ENCODE data around the gene CCR7. TPM values are rescaled to one million over a fixed set of nuclear protein-coding genes. Genes with fewer than 3 reads are reported as not detected.
"Not testable (repeated sequence)": the region's sequence is repeated elsewhere in the genome, so short reads cannot be mapped to it uniquely, and the experiment has no call there.

Gene CCR7
- total and polyA plus RNA-seq, 2 donors from 2014 or later, result 0.17 to 7.1 TPM

DNA sequence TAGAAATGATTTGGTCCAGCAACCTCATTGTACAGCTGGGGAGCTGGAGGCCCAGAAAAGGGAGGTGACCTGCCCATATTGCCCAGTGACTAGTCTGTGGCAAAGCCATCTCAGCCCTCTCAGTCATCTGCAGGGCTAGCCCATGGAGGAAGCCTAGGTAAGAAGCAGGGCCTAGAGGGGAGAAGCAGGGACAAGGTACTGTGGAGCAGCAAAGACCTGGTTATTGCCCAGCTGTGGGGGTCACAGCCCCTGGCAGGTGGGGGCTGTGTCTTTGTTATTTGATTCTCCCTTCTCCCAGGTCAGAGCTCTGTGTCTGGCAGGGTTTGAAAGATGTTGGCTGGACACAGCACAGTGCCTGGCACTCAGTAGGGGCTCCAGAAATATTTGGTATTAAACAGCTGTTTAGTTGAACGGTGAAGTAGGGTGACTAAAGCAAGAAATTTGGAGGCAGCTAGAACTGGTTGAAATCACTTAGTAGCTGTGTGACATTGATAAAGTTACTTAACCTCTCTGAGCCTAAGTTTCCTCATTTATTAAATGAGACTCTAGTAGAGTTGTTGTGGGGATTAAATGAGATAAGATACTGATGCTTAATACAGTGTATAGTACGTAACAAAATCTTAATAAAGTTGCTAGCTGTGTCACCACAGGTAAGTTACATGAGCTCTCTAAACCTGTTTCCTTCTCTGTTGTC is 17.3 kb downstream of the CCR7 start:
- H3K4me3 ChIP-seq (ENCODE audit: low read length in 3 of 3), result no peak overlapping the region
- DNase-seq (peak in 1 of 5 donors; percentile 31), FAIRE-seq (no peak)
- intact Hi-C loops (cut with DNase I), result no loop called here
- H3K9ac ChIP-seq (ENCODE audit: low read length in 3 of 3), result no peak overlapping the region
- H3K4me1 ChIP-seq (ENCODE audit: control insufficient read depth in 2 of 3, insufficient read depth in 2 of 3, low read depth in 1 of 3, low read length in 3 of 3), result peaks cover 3 to 21% (median 20%) of the 10 kb centered on the region in 3 donors
- no peaks in the 10 kb centered on the region for H3K27me3 ChIP-seq (ENCODE audit: control insufficient read depth, insufficient read depth, low read length)
- H3K36me3 ChIP-seq (ENCODE audit: control insufficient read depth in 2 of 3, insufficient read depth in 3 of 3, low read length in 3 of 3), result no peaks in the 10 kb centered on the region
- TF ChIP-seq, protein P1, sequence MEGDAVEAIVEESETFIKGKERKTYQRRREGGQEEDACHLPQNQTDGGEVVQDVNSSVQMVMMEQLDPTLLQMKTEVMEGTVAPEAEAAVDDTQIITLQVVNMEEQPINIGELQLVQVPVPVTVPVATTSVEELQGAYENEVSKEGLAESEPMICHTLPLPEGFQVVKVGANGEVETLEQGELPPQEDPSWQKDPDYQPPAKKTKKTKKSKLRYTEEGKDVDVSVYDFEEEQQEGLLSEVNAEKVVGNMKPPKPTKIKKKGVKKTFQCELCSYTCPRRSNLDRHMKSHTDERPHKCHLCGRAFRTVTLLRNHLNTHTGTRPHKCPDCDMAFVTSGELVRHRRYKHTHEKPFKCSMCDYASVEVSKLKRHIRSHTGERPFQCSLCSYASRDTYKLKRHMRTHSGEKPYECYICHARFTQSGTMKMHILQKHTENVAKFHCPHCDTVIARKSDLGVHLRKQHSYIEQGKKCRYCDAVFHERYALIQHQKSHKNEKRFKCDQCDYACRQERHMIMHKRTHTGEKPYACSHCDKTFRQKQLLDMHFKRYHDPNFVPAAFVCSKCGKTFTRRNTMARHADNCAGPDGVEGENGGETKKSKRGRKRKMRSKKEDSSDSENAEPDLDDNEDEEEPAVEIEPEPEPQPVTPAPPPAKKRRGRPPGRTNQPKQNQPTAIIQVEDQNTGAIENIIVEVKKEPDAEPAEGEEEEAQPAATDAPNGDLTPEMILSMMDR (IDR thresholded peaks at IDR 0.05; ENCODE audit: borderline replicate concordance, extremely low read depth, insufficient read depth), result no peak
- H3K9me3 ChIP-seq (ENCODE audit: control insufficient read depth in 2 of 3, insufficient read depth in 1 of 3, low read length in 3 of 3), result no peaks in the 10 kb centered on the region
- H3K27ac ChIP-seq (ENCODE audit: low read depth in 2 of 2, low read length in 2 of 2), result no peak overlapping the region

DNA sequence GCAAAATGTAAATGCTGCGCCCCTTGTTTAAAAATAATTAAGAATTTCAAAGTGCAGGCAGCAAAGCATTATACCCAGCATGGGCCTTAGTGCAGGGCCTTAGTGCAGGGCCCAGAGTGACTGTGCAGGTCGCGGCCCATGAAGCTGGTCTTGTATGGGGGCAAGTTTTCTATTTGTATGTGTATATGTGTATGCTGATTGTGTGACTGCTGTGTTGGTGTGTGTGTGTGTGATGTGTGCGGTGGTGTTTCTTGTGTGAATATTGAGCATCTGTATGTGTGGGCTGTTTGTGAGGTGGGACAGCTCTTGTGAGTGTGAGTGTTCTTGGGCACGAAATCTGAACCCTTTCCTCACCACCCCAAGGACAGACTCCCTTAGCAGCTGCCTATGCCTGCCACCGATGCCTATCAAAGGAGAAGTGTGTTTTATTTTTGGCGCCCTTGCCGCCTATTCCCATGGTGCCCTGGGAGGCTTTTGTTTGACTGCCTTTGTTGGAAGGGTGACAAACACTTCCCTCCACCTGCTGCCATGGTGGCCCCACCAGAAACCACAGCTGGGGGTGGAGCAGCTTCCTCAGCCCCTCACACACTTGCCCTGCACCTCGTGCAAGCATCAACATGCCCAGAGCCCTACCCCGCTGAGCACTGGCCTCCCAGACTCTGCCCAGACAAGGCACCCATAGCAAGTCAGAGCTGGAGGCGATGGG is 18.0 kb downstream of the CCR7 start:
- no peak overlapping the region for H3K27ac ChIP-seq (ENCODE audit: low read depth in 2 of 2, low read length in 2 of 2)
- DNase-seq (peak in 2 of 5 donors; percentile 14 to 36), FAIRE-seq (no peak)
- H3K36me3 ChIP-seq (ENCODE audit: control insufficient read depth in 2 of 3, insufficient read depth in 3 of 3, low read length in 3 of 3), result no peaks in the 10 kb centered on the region
- intact Hi-C loops (cut with DNase I), result no loop called here
- no peak overlapping the region for H3K9ac ChIP-seq (ENCODE audit: low read length in 3 of 3)
- TF ChIP-seq, protein P1 (IDR thresholded peaks at IDR 0.05; ENCODE audit: borderline replicate concordance, extremely low read depth, insufficient read depth), result no peak
- no peak overlapping the region for H3K4me3 ChIP-seq (ENCODE audit: low read length in 3 of 3)
- H3K4me1 ChIP-seq (ENCODE audit: control insufficient read depth in 2 of 3, insufficient read depth in 2 of 3, low read depth in 1 of 3, low read length in 3 of 3), result peaks cover 3 to 21% (median 19%) of the 10 kb centered on the region in 3 donors
- H3K27me3 ChIP-seq (ENCODE audit: control insufficient read depth, insufficient read depth, low read length), result no peaks in the 10 kb centered on the region
- no peaks in the 10 kb centered on the region for H3K9me3 ChIP-seq (ENCODE audit: control insufficient read depth in 2 of 3, insufficient read depth in 1 of 3, low read length in 3 of 3)

DNA sequence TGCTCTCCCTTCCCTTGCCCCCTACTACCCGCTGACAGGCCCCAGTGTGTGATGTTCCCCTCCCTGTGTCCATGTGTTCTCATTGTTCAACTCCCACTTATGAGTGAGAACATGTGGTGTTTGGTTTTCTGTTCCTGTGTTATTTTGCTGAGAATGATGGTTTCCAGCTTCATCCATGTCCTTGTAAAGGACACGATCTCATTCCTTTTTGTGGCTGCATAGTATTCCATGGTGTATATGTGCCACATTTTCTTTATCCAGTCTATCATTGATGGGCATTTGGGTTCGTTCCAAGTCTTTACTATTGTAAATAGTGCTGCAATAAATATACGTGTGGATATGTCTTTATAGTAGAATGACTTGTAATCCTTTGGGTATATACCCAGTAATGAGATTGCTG is 18.8 kb downstream of the CCR7 start:
- not testable (repeated sequence) for FAIRE-seq; H3K27ac ChIP-seq (ENCODE audit: low read depth in 2 of 2, low read length in 2 of 2); DNase-seq

DNA sequence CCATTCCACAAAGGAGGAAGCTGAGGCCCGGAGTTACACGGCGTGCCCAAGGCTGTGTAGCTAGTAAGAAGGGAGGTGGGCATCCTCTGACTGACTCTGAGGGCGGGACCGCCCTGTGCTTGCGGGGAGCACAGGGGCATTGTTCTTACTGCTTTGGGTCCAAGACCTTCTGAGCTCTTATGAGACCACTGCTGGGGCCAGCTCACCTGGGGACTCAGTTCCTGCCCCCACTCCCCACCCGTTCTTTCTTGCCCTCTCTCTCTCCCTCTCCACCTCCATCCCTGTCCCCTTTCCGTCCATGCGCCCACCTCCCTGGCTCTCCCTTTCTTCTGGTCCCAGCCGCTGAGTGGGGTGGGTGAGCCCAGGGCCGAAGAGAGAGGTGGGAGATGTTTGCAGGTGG is 19.6 kb downstream of the CCR7 start:
- no peak overlapping the region for H3K27ac ChIP-seq (ENCODE audit: low read depth in 2 of 2, low read length in 2 of 2)
- DNase-seq (peak in 1 of 5 donors; percentile 28), FAIRE-seq (no peak)
- H3K9me3 ChIP-seq (ENCODE audit: control insufficient read depth in 2 of 3, insufficient read depth in 1 of 3, low read length in 3 of 3), result no peaks in the 10 kb centered on the region
- no peaks in the 10 kb centered on the region for H3K36me3 ChIP-seq (ENCODE audit: control insufficient read depth in 2 of 3, insufficient read depth in 3 of 3, low read length in 3 of 3)
- H3K4me1 ChIP-seq (ENCODE audit: control insufficient read depth in 2 of 3, insufficient read depth in 2 of 3, low read depth in 1 of 3, low read length in 3 of 3), result peaks cover 3 to 32% (median 29%) of the 10 kb centered on the region in 3 donors
- H3K4me3 ChIP-seq (ENCODE audit: low read length in 3 of 3), result no peak overlapping the region
- TF ChIP-seq, protein P1 (IDR thresholded peaks at IDR 0.05; ENCODE audit: borderline replicate concordance, extremely low read depth, insufficient read depth), result no peak
- intact Hi-C loops (cut with DNase I), result no loop called here
- no peak overlapping the region for H3K9ac ChIP-seq (ENCODE audit: low read length in 3 of 3)
- H3K27me3 ChIP-seq (ENCODE audit: control insufficient read depth, insufficient read depth, low read length), result no peaks in the 10 kb centered on the region

More for the DNA sequence above, 18.8 kb downstream of the CCR7 start:
- H3K36me3 ChIP-seq (ENCODE audit: control insufficient read depth in 2 of 3, insufficient read depth in 3 of 3, low read length in 3 of 3); H3K9me3 ChIP-seq (ENCODE audit: control insufficient read depth in 2 of 3, insufficient read depth in 1 of 3, low read length in 3 of 3); H3K27me3 ChIP-seq (ENCODE audit: control insufficient read depth, insufficient read depth, low read length); intact Hi-C loops (cut with DNase I); H3K4me3 ChIP-seq (ENCODE audit: low read length in 3 of 3); H3K9ac ChIP-seq (ENCODE audit: low read length in 3 of 3): not testable (repeated sequence)
- H3K4me1 ChIP-seq (ENCODE audit: control insufficient read depth in 2 of 3, insufficient read depth in 2 of 3, low read depth in 1 of 3, low read length in 3 of 3), result peaks cover 3 to 29% (median 26%) of the 10 kb centered on the region in 3 donors
